ENCODE measurements around the gene MYOM3. TPM values are rescaled to one million over a fixed set of nuclear protein-coding genes. Genes with fewer than 3 reads are reported as not detected.

MYOM3 gene
- total and polyA plus RNA-seq, 2 of the 4 experiments (the other 2 are of a cell fraction): 0.03 TPM; not detected in 1

DNA sequence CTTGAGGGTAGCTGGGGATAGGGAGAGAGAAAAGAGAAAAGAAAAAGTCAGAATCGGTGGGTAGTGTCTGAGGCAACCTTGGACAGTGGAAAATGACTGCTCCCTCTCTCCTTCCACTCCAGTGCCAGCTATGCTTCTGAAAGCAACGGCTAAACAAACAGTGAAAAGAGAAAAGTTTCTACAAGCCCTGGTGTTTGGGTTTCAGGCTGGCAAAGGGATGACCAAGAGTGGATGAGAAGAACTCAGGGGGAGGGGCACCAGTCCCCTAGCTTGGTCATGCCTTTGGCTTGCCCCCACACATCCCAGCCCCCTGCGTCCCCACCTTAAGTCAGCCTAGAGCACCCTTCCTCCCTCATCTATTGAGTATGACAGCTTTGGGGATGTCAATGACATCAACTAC lies 22.4 kb upstream of the MYOM3 start:
- Histone ChIP-seq H3K18ac (ENCODE audit: low read depth, low read length) (no peak overlapping the region), H3K27ac (ENCODE audit: insufficient read depth, low read length) (no peak overlapping the region), H3K9me3 (ENCODE audit: control insufficient read depth, insufficient read depth, low read length) (peaks cover 5% of the 10 kb centered on the region), H2AK5ac (ENCODE audit: low read depth, low read length) (no peak overlapping the region), H2AK9ac (replicated peaks; ENCODE audit: low read depth, low read length, poor library complexity) (no peak overlapping the region), H3K4me3 (ENCODE audit: insufficient read depth, low read depth, low read length) (no peak overlapping the region), H4K5ac (ENCODE audit: low read depth, low read length) (no peak overlapping the region), H3K9me1 (ENCODE audit: insufficient read depth, low read length) (no peaks in the 10 kb centered on the region), H3K27me3 (ENCODE audit: control insufficient read depth, insufficient read depth, low read length) (peaks cover 29% of the 10 kb centered on the region), H2BK20ac (ENCODE audit: low read depth, low read length) (no peak overlapping the region), H2AFZ (replicated peaks; ENCODE audit: low read length, poor library complexity) (no peak overlapping the region), H3K4me1 (ENCODE audit: control insufficient read depth, insufficient read depth, low read length) (no peaks in the 10 kb centered on the region), H3K9ac (ENCODE audit: low read depth, low read length) (no peak overlapping the region), H4K8ac (ENCODE audit: low read depth in 2 of 2, low read length in 2 of 2) (no peak overlapping the region), H3K23ac (ENCODE audit: low read depth, low read length) (no peak overlapping the region), H2BK5ac (ENCODE audit: low read depth, low read length, poor library complexity, severe bottlenecking) (no peak overlapping the region), H3K56ac (ENCODE audit: extremely low read depth, insufficient read depth, low read length) (no peak overlapping the region), H4K91ac (ENCODE audit: insufficient read depth, low read depth, low read length) (no peak overlapping the region), H3K4ac (ENCODE audit: low read depth, low read length) (no peak overlapping the region), H3K4me2 (ENCODE audit: low read depth, low read length) (no peak overlapping the region), H2BK15ac (ENCODE audit: low read depth, low read length) (no peak overlapping the region), H3K14ac (replicated peaks; ENCODE audit: low read depth, low read length) (no peak overlapping the region), H3K36me3 (ENCODE audit: control insufficient read depth, insufficient read depth, low read length) (no peaks in the 10 kb centered on the region), H3K79me1 (ENCODE audit: low read depth in 1 of 2, low read length in 2 of 2) (no peaks in the 10 kb centered on the region), H2BK120ac (ENCODE audit: low read depth, low read length) (no peak overlapping the region), H4K20me1 (ENCODE audit: insufficient read depth, low read length) (no peaks in the 10 kb centered on the region)
- WGBS, 2 experiments (ENCODE audit: extremely low coverage in 2 of 2, insufficient read length in 1 of 2): no CpG with 5 or more reads among the region's 3 CpGs
- intact Hi-C loops (cut with micrococcal nuclease): loop anchor here (10.0 kb wide), 1 partner anchor 50 kb away; no protein-coding TSS in a partner anchor
- ChIA-PET CTCF (no interaction called here), POLR2A (ENCODE audit: unreplicated experiment) (no interaction called here)
- no peak for ATAC-seq (ENCODE audit: low read depth)
- dilution Hi-C loops (cut with HindIII; ENCODE audit: low sequenced_read_pairs, unreplicated experiment): no loop called here
- in situ Hi-C loops (cut with MboI; ENCODE audit: low sequenced_read_pairs): no loop called here
- no peak for TF ChIP-seq NFE2L2 (IDR thresholded peaks at IDR 0.05; ENCODE audit: low read depth, low read length)
- DNase-seq: no peak
- BruUV-seq (replicated peaks): no TSS peak
